ENCODE results near the gene DERA. TPM values are rescaled to one million over a fixed set of nuclear protein-coding genes. Genes with fewer than 3 reads are reported as not detected.

The DERA gene
- total RNA-seq, 1 donor from 2014 or later, result 39.3 TPM

DNA sequence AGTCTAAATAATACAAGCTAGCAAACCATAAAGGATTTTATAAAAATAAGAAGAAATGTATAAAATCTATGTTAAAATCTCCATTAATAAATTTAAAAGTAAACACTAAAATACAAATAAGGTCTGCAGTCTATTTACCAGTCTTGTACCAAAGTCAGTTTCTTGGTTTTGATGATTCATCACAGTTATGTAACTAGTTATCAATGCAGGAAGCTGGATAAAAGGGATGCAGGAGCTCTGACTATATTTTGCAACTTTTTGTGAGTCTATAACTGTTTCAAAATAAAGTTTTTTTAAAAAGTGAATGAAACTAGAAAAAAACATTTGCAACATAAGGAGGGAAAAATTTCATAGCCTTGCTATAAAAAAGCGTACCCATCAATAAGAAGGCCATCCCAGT, 151.5 kb downstream of the DERA start:
- Histone ChIP-seq H3K36me3 (ENCODE audit: control insufficient read depth, insufficient read depth, low read length) (no peaks in the 10 kb centered on the region), H3K27me3 (ENCODE audit: control insufficient read depth, insufficient read depth, low read length) (no peaks in the 10 kb centered on the region), H3K4me3 (ENCODE audit: low read depth, low read length) (no peak overlapping the region)
- TF ChIP-seq, protein P1, sequence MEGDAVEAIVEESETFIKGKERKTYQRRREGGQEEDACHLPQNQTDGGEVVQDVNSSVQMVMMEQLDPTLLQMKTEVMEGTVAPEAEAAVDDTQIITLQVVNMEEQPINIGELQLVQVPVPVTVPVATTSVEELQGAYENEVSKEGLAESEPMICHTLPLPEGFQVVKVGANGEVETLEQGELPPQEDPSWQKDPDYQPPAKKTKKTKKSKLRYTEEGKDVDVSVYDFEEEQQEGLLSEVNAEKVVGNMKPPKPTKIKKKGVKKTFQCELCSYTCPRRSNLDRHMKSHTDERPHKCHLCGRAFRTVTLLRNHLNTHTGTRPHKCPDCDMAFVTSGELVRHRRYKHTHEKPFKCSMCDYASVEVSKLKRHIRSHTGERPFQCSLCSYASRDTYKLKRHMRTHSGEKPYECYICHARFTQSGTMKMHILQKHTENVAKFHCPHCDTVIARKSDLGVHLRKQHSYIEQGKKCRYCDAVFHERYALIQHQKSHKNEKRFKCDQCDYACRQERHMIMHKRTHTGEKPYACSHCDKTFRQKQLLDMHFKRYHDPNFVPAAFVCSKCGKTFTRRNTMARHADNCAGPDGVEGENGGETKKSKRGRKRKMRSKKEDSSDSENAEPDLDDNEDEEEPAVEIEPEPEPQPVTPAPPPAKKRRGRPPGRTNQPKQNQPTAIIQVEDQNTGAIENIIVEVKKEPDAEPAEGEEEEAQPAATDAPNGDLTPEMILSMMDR (IDR thresholded peaks at IDR 0.05; ENCODE audit: insufficient read depth, low read length, poor library complexity, severe bottlenecking), result no peak
- no peak for DNase-seq (ENCODE audit: low read depth)

DNA sequence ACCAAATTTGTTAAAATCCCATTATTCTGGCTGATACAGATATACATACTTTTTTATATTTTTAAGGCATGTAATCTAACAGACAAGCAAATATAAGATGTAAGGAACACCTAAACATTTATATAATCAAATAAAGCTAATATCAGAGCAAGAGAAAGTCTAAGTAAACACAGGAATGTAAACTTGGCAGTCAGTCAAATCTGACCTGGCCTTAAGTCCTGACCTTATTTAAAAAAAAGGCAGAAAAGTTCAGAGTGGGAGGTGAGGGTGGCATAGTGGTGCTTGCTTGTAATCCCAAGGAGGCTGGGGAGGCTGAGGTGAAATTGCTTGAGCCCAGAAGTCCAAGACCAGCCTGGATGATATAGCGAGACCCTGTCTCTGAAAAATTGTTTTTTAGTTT, 152.6 kb downstream of the DERA start:
- no peak for DNase-seq (ENCODE audit: low read depth)
- no peaks in the 10 kb centered on the region for H3K36me3 ChIP-seq (ENCODE audit: control insufficient read depth, insufficient read depth, low read length)
- H3K27me3 ChIP-seq (ENCODE audit: control insufficient read depth, insufficient read depth, low read length), result no peaks in the 10 kb centered on the region
- H3K4me3 ChIP-seq (ENCODE audit: low read depth, low read length), result no peak overlapping the region
- TF ChIP-seq, protein P1 (IDR thresholded peaks at IDR 0.05; ENCODE audit: insufficient read depth, low read length, poor library complexity, severe bottlenecking), result no peak

DNA sequence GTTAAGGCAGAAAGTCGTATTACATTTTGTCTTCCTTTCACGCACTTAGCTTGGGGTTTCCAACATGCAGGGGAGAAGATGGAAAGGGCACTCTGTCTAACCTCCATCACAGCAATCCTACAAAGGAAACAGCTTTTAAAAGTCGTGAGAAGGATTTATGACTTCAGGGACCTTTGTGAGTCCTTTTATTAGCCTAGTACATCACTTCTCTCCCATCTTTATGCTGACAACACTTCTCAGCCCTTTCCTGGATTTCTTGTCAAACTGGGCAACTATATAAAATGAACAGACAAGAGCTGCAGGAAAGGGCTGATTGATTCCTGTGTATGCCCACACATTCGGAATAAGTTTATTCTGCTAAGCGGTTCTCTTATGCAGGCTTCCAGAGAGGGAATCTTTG, 159.0 kb downstream of the DERA start:
- Histone ChIP-seq H3K27me3 (ENCODE audit: control insufficient read depth, insufficient read depth, low read length) (no peaks in the 10 kb centered on the region), H3K4me3 (ENCODE audit: low read depth, low read length) (no peak overlapping the region), H3K36me3 (ENCODE audit: control insufficient read depth, insufficient read depth, low read length) (no peaks in the 10 kb centered on the region)
- TF ChIP-seq, protein P1 (IDR thresholded peaks at IDR 0.05; ENCODE audit: insufficient read depth, low read length, poor library complexity, severe bottlenecking), result no peak
- no peak for DNase-seq (ENCODE audit: low read depth)

GRCh38 chr12:16072678-16073077, 161.5 kb downstream of the DERA start:
- H3K4me3 ChIP-seq (ENCODE audit: low read depth, low read length), result no peak overlapping the region
- TF ChIP-seq, protein P1 (IDR thresholded peaks at IDR 0.05; ENCODE audit: insufficient read depth, low read length, poor library complexity, severe bottlenecking), result no peak
- H3K27me3 ChIP-seq (ENCODE audit: control insufficient read depth, insufficient read depth, low read length), result no peaks in the 10 kb centered on the region
- H3K36me3 ChIP-seq (ENCODE audit: control insufficient read depth, insufficient read depth, low read length), result no peaks in the 10 kb centered on the region
- DNase-seq (ENCODE audit: low read depth), result no peak

DNA sequence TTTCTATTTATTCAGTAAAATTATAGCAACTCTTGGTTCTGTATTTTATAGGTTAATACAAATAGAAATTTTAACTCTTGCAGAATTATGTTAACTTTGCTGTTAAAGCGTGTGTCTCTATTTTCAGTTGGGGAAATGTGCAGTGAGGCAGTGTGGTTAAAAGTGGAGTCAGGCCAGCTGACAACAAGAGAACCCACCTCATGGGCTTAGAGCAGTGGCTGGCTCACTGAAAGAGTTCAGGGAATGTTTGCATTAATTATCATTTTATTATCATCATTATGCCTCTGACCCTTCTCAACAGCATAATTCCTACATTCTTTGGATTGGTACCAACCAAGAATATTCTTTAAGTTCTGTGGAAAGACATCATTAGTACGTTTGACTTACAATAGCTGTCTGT, 163.8 kb downstream of the DERA start:
- no peak for DNase-seq (ENCODE audit: low read depth)
- TF ChIP-seq, protein P1 (IDR thresholded peaks at IDR 0.05; ENCODE audit: insufficient read depth, low read length, poor library complexity, severe bottlenecking), result no peak
- no peaks in the 10 kb centered on the region for H3K36me3 ChIP-seq (ENCODE audit: control insufficient read depth, insufficient read depth, low read length)
- no peaks in the 10 kb centered on the region for H3K27me3 ChIP-seq (ENCODE audit: control insufficient read depth, insufficient read depth, low read length)
- H3K4me3 ChIP-seq (ENCODE audit: low read depth, low read length), result no peak overlapping the region

GRCh38 chr12:16075887-16076286, 164.8 kb downstream of the DERA start:
- no peaks in the 10 kb centered on the region for H3K36me3 ChIP-seq (ENCODE audit: control insufficient read depth, insufficient read depth, low read length)
- no peaks in the 10 kb centered on the region for H3K27me3 ChIP-seq (ENCODE audit: control insufficient read depth, insufficient read depth, low read length)
- no peak for DNase-seq (ENCODE audit: low read depth)
- H3K4me3 ChIP-seq (ENCODE audit: low read depth, low read length), result no peak overlapping the region
- TF ChIP-seq, protein P1 (IDR thresholded peaks at IDR 0.05; ENCODE audit: insufficient read depth, low read length, poor library complexity, severe bottlenecking), result no peak
